Activated CD4-positive, alpha-beta T cell treated with anti-CD3 and anti-CD28 coated beads, Interleukin-2, Interleukin-4, amounts not matched to agents 100 ng/mL and 50 ng/mL, durations not matched to agents 16 hours and 8 hours (primary cell): ENCODE data around the gene MASTL.
"Not testable (repeated sequence)": the region's sequence is repeated elsewhere in the genome, so short reads cannot be mapped to it uniquely, and the experiment has no call there.

Source experiments
- DNase-seq: peaks from one replicate; pipeline ENCODE4 v3.0.0-alpha.2; 2020; ENCODE audit warnings: low spot score

Gene MASTL

DNA sequence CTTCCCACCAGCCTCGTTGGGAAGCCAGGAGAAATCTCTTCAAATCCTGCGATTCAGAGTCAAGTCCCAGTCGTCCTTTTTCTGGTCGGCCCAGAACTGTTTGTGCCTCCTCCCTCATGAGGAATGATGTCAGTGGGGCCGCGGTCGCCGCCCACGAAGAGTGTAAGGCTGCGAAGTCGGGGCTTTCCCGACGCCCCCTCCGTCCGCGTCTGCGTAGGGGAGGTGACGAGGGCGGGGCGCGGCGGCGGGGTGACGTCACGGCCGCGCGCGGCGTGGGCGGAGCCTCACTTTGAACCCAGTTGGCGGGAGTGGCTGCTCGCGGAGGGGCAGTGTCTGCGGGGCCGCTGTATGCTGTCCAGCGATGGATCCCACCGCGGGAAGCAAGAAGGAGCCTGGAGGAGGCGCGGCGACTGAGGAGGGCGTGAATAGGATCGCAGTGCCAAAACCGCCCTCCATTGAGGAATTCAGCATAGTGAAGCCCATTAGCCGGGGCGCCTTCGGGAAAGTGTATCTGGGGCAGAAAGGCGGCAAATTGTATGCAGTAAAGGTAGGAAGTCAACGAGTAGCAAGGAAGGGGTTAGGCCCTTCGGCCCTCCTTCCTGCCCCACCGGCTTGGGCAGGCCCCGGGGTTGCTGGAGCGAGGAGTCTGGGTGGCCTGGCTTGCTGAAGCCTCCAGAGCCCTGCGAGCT, at the start of gene MASTL:
Gene MASTL, plus strand, starts transcription at position 287 of the 689 bp plus-strand sequence. Its CDS starts 75 bp downstream, at position 362.
- DNase-seq, result peak; percentile 94

DNA sequence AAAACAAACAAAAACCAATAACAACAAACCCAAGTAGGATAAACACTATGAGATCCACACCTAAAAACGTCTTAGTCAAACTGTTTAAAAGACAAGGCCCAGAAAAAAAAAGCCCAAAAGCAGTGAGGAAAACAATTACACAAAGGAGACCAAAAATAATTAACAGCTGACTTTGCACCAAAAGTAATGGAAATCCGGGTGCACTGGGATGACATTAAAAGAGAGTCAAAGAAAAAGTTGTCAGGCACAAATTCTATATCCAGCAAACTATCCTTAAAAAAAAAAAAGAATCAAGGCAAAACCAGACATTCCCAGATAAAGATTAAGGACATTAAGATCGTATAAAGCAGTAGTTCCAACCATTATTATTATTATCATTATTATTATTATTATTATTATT, 47.0 kb upstream of the MASTL start:
- no peak for DNase-seq

GRCh38 chr10:27134371-27134770, 20.8 kb upstream of the MASTL start:
- no peak for DNase-seq

GRCh38 chr10:27138277-27138676, 16.9 kb upstream of the MASTL start:
- no peak for DNase-seq

GRCh38 chr10:27143686-27144085, 11.5 kb upstream of the MASTL start:
- DNase-seq, result no peak

DNA sequence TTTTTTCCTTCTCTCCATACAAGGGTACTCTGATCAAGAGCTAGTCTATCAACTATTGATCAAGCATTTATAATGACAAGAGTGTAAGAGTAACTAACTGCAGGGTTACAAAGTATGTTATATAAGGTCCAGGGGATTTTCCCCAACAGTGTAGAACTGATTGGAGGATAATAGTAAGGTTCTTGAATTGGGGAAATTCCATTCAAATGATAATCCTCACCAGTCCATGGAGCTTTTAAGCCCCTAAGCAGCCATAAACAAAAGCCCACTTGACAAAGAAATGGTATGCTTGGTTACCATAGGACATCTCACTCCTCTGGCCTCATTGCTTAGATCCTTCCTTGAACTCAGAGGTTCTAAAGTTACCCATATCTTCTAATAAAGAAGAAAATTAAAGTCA, 9.2 kb upstream of the MASTL start:
- no peak for DNase-seq

- DNase-seq, result no peak
These were observed 7.5 kb upstream of the MASTL start for GRCh38 chr10:27147701-27148100.

DNA sequence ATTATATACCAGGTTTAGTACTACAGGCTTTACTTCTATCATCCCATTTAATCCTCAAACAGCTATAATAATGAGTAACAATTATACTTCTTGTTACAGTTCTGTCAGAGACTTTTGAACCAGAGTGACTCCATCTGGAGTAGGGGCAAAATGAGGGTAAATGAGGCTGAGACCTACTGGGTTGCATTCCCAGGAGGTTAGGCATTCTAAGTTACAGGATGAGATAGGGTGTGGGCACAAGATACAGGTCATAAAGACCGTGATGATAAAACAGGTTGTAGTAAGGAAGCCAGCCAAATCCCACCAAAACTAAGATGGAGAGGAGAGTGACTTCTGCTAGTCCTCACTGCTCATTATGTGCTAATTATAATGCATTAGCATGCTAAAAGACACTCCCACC, 4.9 kb upstream of the MASTL start:
- DNase-seq, result no peak

DNA sequence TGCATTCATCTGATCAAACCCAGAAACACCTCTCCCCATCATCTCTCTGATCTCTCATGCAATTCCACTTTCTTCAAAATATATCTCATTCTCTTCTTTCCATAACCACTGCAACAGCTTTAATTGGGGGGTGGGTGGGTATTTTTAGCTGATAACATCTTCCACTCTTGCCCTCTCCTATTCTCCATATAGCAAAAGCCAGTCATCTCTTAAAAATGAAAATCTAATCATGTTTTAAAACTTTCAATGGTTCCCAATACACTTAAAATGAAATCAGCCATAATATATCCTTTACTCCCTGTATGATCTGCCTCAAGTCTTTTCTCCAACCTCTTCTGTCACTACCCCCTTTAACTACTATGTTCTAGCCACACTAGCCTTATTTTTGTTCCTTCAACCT, 2.5 kb upstream of the MASTL start:
- no peak for DNase-seq

GRCh38 chr10:27153329-27153728, 1.8 kb upstream of the MASTL start:
- no peak for DNase-seq

GRCh38 chr10:27153845-27154193, 1.3 kb upstream of the MASTL start:
- DNase-seq, result peak; percentile 31

DNA sequence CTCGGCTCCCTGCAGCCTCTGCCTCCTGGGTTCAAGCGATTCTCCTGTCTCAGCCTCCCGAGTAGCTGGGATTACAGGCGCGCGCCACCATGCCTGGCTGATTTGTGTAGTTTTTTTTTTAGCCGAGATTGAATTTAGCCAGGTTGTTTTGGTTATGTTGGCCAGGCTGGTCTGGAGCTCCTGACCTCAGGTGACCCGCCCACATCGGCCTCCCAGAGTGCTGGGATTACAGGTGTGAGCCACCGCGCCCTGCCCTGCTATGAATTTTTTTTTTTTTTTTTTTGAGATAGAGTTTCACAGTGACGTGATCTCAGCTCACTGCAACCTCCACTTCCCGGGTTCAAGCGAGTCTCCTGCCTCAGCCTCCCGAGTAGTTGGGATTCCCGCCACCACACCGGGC, 1.4 kb downstream of the MASTL start:
- DNase-seq, result not testable (repeated sequence)

DNA sequence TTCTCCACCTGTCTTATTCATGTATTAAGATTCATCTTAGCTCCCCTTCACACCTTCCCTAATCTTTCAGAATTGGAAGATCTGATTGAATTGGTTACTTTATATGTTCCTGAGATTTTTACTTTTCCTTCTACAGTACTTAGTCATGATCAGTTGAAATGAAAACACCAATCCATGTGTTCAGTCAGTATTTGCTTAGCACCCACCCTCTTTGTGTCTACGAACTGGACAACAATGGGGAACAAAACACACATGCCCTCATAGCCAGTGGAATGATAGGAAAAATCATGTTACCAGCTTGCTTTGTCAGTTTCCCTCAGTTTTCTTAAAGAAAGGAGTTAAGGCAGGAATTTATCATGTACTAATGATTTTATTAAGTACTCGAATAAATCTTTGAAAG, 2.0 kb downstream of the MASTL start:
- DNase-seq, result no peak

GRCh38 chr10:27158421-27158820, 3.3 kb downstream of the MASTL start:
- DNase-seq, result no peak

DNA sequence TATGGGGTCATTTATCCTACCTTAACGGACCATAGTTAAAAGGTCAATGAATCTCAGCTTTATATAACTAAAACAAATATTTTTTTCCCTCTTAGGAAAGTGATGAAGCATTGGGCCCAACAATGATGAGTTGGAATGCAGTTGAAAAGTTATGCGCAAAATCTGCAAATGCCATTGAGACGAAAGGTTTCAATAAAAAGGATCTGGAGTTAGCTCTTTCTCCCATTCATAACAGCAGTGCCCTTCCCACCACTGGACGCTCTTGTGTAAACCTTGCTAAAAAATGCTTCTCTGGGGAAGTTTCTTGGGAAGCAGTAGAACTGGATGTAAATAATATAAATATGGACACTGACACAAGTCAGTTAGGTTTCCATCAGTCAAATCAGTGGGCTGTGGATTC, 14.7 kb downstream of the MASTL start:
- DNase-seq, result no peak

GRCh38 chr10:27188259-27188658, 33.1 kb downstream of the MASTL start:
- no peak for DNase-seq

DNA sequence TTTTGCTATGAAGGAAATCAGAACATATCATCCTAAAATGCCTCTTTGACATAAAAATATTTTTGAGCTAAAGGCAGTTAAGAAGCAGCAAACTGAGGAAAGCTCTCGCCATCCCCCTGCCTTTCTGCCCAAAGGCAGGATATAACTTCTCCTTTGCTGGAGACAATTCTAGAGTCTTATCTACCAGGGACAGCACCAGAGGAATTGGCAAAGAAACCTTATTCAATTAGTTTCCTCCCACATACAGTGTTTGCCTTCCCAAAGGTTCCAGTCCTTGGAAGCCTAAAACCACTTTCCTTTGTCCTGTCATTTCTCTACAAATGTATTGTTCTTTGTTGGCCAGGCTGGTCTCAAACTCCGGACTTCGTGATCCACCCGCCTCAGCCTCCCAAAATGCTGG, 33.7 kb downstream of the MASTL start:
- DNase-seq, result no peak

- no peak for DNase-seq
These were observed 35.4 kb downstream of the MASTL start for GRCh38 chr10:27190508-27190907.

DNA sequence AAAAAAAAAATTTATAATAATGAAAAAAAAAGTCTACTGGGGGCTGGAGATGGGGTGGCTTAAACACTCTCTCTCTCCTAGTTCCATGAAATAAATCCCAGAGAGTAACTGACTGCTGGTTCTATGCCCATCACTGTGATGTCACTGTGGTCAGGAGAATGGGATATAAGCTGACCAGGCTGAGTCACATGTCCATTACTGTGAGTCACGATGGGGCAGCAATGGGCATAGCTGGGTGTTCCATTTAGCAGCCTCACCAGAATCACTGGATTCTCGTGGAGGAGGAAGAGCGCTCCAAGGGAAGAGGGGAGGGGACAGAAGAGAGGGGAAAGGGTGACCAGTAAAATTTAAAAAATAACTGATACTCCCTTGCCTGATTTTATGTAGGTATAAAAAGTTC, 37.1 kb downstream of the MASTL start:
- DNase-seq, result no peak

GRCh38 chr10:27197980-27198620, 42.9 kb downstream of the MASTL start:
- no peak for DNase-seq

DNA sequence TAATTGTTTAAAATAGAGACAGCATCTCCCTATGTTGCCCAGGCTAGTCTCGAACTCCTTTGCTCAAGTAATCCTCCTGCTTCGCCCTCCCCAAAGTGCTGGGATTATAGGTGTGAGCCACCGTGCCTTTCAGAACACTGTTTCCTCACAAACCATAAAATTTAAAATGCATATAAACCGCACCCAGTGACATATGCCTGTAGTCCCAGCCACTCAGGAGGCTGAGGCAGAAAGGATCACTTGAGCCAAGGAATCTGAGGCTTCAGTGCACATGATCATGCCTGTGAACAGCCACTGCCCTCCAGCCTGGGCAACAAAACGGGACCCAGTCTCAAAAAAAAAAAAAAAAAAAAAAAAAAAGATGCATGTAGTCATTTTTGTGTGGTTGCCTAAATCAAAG, 48.7 kb downstream of the MASTL start:
- no peak for DNase-seq

DNA sequence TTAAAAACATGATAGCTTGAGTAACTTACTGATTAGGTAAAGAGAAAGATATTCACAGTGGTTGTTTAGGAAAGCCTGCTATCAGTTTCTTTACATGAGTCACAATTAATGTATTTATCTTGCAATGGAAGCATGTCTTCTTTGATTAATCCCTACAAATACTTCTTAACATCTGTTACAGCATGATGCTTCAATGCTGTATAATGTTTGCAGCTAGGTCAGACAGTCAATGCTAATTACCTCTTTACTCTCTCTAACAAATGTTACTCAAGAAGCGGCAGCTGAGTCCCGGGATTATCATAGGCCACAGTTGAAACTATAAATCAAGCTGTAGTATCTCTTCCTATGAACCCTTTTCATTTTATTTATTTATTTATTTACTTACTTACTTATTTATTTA, 52.2 kb downstream of the MASTL start:
- DNase-seq, result no peak

- peak; percentile 45 for DNase-seq
These were observed 68.8 kb downstream of the MASTL start for GRCh38 chr10:27223964-27224363.

DNA sequence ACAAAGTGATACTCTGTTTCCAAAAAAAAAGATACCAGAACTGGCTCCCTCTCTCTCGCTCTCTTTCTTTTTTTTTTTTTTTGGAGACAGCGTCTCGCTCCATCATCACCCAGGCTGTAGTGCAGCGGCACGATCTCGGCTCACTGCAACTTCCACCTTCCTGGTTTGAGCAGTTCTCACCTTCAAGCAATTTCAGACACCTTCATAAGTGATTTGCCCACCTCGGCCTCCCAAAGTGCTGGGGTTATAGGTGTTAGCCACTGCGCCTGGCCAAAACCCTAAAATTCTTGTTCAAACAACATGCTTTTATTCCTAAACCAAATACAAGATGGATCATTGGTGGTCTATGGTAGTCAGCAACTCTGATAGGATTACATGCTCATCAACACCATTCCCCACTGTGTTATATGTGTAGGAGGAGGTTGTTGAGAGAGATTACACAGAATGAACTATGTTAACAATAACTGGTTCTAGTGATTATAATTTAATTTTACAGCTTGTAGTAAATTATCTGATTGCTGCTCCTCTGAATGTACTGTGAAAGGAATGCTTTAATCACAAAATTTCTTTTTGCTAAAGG, 69.9 kb downstream of the MASTL start:
- no peak for DNase-seq
